ENCODE data around the gene PRPF40B. TPM values are rescaled to one million over a fixed set of nuclear protein-coding genes. Genes with fewer than 3 reads are reported as not detected.

PRPF40B gene
- total RNA-seq, 1 donor from 2014 or later = 18.1 TPM

GRCh38 chr12:49631336-49631907 is 8.1 kb downstream of the PRPF40B start:
- H2AFZ ChIP-seq (replicated peaks) = no peak overlapping the region
- TF ChIP-seq CTCF (IDR thresholded peaks at IDR 0.05) = no peak
- H3K4me2 ChIP-seq = no peak overlapping the region
- H3K27me3 ChIP-seq = no peaks in the 10 kb centered on the region
- no peak overlapping the region for H3K27ac ChIP-seq
- no peak for DNase-seq (ENCODE audit: low spot score)
- Mint-ChIP-seq H3K9me3 (no peaks in the 10 kb centered on the region), H3K4me3 (no peak overlapping the region), H3K27ac (no peak overlapping the region), H3K27me3 (ENCODE audit: insufficient read depth, low read depth) (peaks cover 5% of the 10 kb centered on the region), H3K36me3 (peaks cover 8% of the 10 kb centered on the region), H3K4me1 (peaks cover under 1% of the 10 kb centered on the region)
- no peaks in the 10 kb centered on the region for H3K36me3 ChIP-seq
- H3K4me1 ChIP-seq = no peaks in the 10 kb centered on the region
- no peaks in the 10 kb centered on the region for H3K9me3 ChIP-seq (ENCODE audit: low read depth)
- no peak overlapping the region for H3K4me3 ChIP-seq
- H4K20me1 ChIP-seq (ENCODE audit: low read depth) = no peaks in the 10 kb centered on the region
- H3F3A ChIP-seq (ENCODE audit: low read depth) = no peaks in the 10 kb centered on the region
- no peaks in the 10 kb centered on the region for H3K79me2 ChIP-seq (ENCODE audit: low read depth)
- no peak overlapping the region for H3K9ac ChIP-seq

GRCh38 chr12:49632401-49632800 is 9.0 kb downstream of the PRPF40B start:
- DNase-seq (ENCODE audit: low spot score) = no peak
- peaks cover 8% of the 10 kb centered on the region for H3K36me3 Mint-ChIP-seq
- Histone ChIP-seq H3K4me2 (no peak overlapping the region), H3K27ac (no peak overlapping the region), H2AFZ (replicated peaks) (no peak overlapping the region), H3K9me3 (ENCODE audit: low read depth) (no peaks in the 10 kb centered on the region), H3K4me1 (peaks cover 5% of the 10 kb centered on the region), H3F3A (ENCODE audit: low read depth) (peaks cover 5% of the 10 kb centered on the region), H3K27me3 (no peaks in the 10 kb centered on the region), H4K20me1 (ENCODE audit: low read depth) (no peaks in the 10 kb centered on the region), H3K4me3 (no peak overlapping the region), H3K79me2 (ENCODE audit: low read depth) (no peaks in the 10 kb centered on the region), H3K36me3 (no peaks in the 10 kb centered on the region), H3K9ac (no peak overlapping the region)
- TF ChIP-seq EZH2 (IDR thresholded peaks at IDR 0.05) (no peak), EZH2phosphoT487 (IDR thresholded peaks at IDR 0.05) (no peak), CTCF (IDR thresholded peaks at IDR 0.05) (no peak)
- peaks cover 9% of the 10 kb centered on the region for H3K4me1 Mint-ChIP-seq
- H3K27me3 Mint-ChIP-seq (ENCODE audit: insufficient read depth, low read depth) = peaks cover 5% of the 10 kb centered on the region
- no peak overlapping the region for H3K4me3 Mint-ChIP-seq
- no peaks in the 10 kb centered on the region for H3K9me3 Mint-ChIP-seq
- H3K27ac Mint-ChIP-seq = no peak overlapping the region

- Histone ChIP-seq H3K9me3 (ENCODE audit: low read depth) (no peaks in the 10 kb centered on the region), H3K27me3 (no peaks in the 10 kb centered on the region), H3K79me2 (ENCODE audit: low read depth) (no peaks in the 10 kb centered on the region), H3K27ac (no peak overlapping the region), H2AFZ (replicated peaks) (no peak overlapping the region), H3F3A (ENCODE audit: low read depth) (peaks cover 11% of the 10 kb centered on the region), H3K4me1 (peaks cover 9% of the 10 kb centered on the region), H3K4me3 (no peak overlapping the region), H3K4me2 (no peak overlapping the region), H3K36me3 (no peaks in the 10 kb centered on the region), H3K9ac (no peak overlapping the region), H4K20me1 (ENCODE audit: low read depth) (no peaks in the 10 kb centered on the region)
- Mint-ChIP-seq H3K36me3 (peaks cover 8% of the 10 kb centered on the region), H3K4me1 (peaks cover 15% of the 10 kb centered on the region), H3K27me3 (ENCODE audit: insufficient read depth, low read depth) (peaks cover 5% of the 10 kb centered on the region), H3K9me3 (no peaks in the 10 kb centered on the region), H3K4me3 (no peak overlapping the region), H3K27ac (no peak overlapping the region)
- TF ChIP-seq EZH2 (IDR thresholded peaks at IDR 0.05) (no peak), CTCF (IDR thresholded peaks at IDR 0.05) (no peak), EZH2phosphoT487 (IDR thresholded peaks at IDR 0.05) (no peak)
- no peak for DNase-seq (ENCODE audit: low spot score)
Observed at GRCh38 chr12:49632986-49633702, 9.8 kb downstream of the PRPF40B start.

All from neural progenitor cell (in vitro differentiated cells).